C4-2B (cell line): ENCODE data around the gene WFDC6.
"Not testable (repeated sequence)": the region's sequence is repeated elsewhere in the genome, so short reads cannot be mapped to it uniquely, and the experiment has no call there.

Source experiments
- H3K27ac ChIP-seq: fragments of 450-650 bp; 2 replicates; pipeline ENCODE4 v1.5.1; 2017
- ZFX ChIP-seq: fragments of 450-650 bp; IDR thresholded peaks from 2 replicates; pipeline ENCODE4 v1.6.1; 2017
- TF ChIP-seq, protein P1 (sequence below): fragments of 450-650 bp; conservative IDR thresholded peaks from 2 replicates; pipeline ENCODE4 v1.5.1; 2017; ENCODE audit warnings: mild to moderate bottlenecking

WFDC6 gene

DNA sequence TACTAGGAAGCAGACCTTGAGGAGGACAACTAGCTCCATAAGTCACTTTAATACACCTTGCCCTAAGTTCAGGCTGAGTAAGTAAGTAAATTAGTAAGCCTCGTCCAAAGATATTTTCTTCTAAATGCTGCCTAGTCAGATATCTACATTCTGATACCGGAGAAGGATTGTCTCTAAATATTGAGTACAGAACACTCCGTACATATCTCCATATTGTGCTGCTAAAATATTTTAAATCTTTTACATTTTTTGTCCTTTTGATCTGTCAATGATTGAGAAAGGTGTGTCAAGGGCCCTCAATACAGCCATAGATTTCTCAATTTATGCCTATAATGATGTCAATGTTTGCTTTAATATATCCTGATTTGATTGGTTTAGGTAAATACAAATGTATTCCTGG, 36.6 kb upstream of the WFDC6 start:
- H3K27ac ChIP-seq = no peak overlapping the region
- TF ChIP-seq, protein P1, sequence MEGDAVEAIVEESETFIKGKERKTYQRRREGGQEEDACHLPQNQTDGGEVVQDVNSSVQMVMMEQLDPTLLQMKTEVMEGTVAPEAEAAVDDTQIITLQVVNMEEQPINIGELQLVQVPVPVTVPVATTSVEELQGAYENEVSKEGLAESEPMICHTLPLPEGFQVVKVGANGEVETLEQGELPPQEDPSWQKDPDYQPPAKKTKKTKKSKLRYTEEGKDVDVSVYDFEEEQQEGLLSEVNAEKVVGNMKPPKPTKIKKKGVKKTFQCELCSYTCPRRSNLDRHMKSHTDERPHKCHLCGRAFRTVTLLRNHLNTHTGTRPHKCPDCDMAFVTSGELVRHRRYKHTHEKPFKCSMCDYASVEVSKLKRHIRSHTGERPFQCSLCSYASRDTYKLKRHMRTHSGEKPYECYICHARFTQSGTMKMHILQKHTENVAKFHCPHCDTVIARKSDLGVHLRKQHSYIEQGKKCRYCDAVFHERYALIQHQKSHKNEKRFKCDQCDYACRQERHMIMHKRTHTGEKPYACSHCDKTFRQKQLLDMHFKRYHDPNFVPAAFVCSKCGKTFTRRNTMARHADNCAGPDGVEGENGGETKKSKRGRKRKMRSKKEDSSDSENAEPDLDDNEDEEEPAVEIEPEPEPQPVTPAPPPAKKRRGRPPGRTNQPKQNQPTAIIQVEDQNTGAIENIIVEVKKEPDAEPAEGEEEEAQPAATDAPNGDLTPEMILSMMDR = no peak
- TF ChIP-seq ZFX = no peak

DNA sequence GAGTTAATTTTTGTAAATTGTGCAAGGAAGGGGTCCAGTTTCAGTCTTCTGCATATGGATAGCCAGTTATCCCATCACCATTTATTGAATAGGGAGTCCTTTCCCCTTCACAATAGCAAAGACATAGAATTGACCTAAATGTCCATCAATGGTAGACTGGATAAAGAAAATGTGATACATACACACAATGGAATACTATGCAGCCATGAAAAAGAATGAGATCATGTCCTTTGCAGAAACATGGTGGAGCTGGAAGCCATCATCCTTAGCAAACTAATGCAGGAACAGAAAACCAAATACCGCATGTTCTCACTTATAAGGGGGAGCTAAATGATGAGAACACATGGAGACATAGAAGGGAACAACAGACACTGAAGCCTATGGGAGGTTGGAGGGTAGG, 30.4 kb upstream of the WFDC6 start:
- not testable (repeated sequence) for H3K27ac ChIP-seq

DNA sequence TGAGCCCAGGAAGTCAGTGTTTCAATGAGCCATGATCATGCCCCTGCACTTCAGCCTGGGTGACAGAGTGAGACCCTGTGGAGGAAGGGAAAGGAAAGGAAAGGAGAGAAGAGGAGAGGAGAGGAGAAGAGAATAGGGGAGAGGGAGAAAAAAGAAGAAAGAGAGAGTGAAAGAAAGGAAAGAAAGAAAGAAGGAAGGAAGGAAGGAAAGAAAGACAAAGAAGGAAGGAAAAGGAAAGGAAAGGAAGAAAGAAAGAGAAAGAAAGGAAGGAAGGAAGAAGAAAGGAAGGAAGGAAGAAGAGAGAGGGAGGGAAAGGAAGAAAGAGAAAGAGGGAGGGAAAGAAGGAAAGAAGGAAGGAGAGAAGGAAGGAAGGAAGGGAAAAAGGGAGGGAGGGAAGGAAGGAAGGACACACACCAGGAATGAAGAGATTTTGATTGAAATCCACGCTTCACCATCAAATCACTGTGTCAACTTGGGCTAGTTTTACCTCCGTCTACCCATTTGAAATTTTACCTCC, 25.5 kb upstream of the WFDC6 start:
- TF ChIP-seq ZFX = no peak
- TF ChIP-seq, protein P1 = no peak
- no peak overlapping the region for H3K27ac ChIP-seq

DNA sequence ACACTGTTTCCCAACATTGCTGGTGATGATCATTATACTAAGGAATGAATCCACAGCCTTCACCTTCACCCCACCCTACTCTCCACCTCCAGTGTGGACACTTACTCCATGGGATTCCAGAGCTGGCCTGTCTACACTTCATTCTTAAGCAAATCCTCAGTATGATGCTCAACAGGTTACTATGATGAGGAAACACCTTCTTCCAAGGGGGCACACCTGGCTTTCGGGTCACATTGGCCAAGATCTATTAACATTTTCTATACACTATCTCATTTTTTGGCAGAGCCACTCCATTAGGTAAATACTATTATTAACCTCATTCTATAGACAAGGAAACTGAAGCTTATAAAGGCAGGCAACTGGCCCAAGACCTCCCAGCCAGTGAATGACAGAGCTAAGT, 15.9 kb upstream of the WFDC6 start:
- no peak for TF ChIP-seq ZFX
- TF ChIP-seq, protein P1 = no peak
- H3K27ac ChIP-seq = no peak overlapping the region

DNA sequence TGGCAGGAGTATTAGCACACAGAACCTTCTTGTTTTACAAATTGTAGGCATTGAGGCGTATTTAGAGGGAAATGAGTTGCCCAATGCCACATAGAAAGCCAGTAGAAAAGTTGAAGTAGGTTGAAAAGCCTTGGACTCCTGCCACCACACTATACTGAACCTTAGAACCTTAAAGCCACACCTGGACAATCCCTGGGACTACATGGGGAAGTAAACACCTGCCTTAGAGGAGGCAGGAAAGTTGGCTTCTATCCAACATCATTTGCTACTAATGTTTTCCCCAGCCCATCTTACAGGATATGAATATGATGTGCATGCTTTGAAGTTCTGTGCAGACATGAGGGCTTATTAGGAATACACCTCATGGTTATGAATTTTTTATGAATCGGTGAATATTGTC, 13.2 kb upstream of the WFDC6 start:
- TF ChIP-seq, protein P1 = no peak
- TF ChIP-seq ZFX = no peak
- H3K27ac ChIP-seq = no peak overlapping the region

DNA sequence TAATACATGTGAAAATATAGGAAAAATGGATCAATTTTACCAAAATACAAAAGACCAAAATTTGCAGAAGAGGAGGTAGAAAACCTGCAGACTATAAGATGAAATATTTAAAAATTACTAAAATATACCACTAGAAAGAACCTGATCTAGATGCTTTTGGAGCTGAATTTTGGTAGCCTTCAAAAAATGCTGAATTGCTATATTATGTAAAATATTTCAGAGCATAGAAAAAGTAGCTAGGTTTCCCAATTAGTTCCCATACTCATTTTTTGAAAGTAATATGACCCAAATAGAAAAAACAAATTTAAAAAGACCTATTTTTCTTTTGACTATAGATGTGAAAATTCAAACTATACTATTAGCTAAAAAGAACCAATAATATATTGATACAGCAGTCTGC, 11.5 kb upstream of the WFDC6 start:
- no peak overlapping the region for H3K27ac ChIP-seq
- TF ChIP-seq, protein P1 = no peak
- no peak for TF ChIP-seq ZFX

DNA sequence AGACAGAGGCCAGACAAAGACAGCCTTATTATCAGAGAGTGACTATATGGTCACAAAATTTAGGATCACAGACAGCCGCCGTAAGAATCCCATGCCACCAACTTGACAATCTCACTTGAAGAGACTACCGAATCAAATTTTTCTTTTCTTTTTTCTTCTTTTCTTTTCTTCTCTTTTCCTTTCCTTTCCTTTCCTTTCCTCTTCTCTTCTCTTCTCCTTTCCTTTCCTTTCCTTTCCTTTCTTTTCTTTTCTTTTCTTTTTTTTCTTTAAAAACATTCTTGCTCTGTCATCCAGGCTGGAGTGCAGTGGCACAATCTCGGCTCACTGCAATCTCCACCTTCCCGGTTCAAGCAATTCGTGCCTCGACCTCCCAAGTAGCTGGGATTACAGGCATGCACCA, 9.1 kb upstream of the WFDC6 start:
- TF ChIP-seq, protein P1 = no peak
- no peak for TF ChIP-seq ZFX
- H3K27ac ChIP-seq = no peak overlapping the region

DNA sequence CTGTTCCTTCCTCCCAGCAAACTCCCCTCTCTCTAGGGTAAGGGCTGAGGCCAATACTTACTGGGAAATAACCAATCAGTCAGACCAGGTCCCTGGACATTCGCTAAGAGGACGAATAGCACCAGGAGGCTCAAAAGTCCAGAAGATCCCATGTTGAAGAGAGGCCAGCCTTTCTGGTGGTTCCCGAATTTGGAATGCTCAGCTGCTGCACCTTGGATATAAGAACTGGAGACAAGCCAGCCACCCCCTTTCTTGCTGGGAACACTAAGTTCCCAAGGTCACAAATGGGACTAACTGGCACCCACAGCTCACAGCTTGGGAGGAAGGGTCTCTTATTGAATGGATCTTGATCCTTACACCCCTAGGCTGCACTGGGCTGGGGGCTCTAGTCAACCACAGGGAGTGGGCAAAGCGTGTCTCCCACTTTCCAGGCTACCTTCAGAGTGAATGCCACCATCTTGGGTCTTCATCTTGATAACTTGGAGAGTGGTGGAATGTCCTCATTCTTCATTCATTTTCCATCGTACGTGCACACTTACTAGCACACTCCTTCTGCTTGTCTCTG, 8.0 kb upstream of the WFDC6 start, which contains the start of gene EPPIN:
EPPIN (minus strand) TSS at position 196 of the 565 bp plus-strand sequence; CDS start at position 152, 44 bp downstream.
- TF ChIP-seq ZFX = no peak
- TF ChIP-seq, protein P1 = no peak
- no peak within 1 kb of the TSS for H3K27ac ChIP-seq
